HG03135 (cell line): ENCODE measurements around the gene PPP1R14C.

Source experiments
- ATAC-seq: cut with Tn5 transposase; IDR thresholded peaks from one replicate; pipeline ENCODE4 v1.9.1; 2021; ENCODE audit warnings: mild to moderate bottlenecking, moderate library complexity; ENCODE audit not compliant: unreplicated experiment

Gene PPP1R14C

GRCh38 chr6:150269130-150269856 is 126.4 kb downstream of the PPP1R14C start:
- no peak for ATAC-seq

- ATAC-seq = no peak
Observed at GRCh38 chr6:150269857-150270223, 127.0 kb downstream of the PPP1R14C start.

- ATAC-seq = no peak
Observed at GRCh38 chr6:150270330-150271052, 127.6 kb downstream of the PPP1R14C start.

GRCh38 chr6:150271172-150271500 is 128.3 kb downstream of the PPP1R14C start:
- ATAC-seq = no peak

GRCh38 chr6:150271501-150272263 is 128.8 kb downstream of the PPP1R14C start:
- ATAC-seq = no peak

GRCh38 chr6:150272264-150272975 is 129.6 kb downstream of the PPP1R14C start:
- ATAC-seq = no peak

- no peak for ATAC-seq
Observed at GRCh38 chr6:150272976-150273315, 130.1 kb downstream of the PPP1R14C start.

- ATAC-seq = no peak
Observed at GRCh38 chr6:150273457-150274309, 130.8 kb downstream of the PPP1R14C start.

GRCh38 chr6:150275489-150275888 is 132.6 kb downstream of the PPP1R14C start:
- no peak for ATAC-seq

- ATAC-seq = no peak
Observed at GRCh38 chr6:150276168-150276936, 133.5 kb downstream of the PPP1R14C start.

- ATAC-seq = no peak
Observed at GRCh38 chr6:150276937-150277742, 134.3 kb downstream of the PPP1R14C start.

- no peak for ATAC-seq
Observed at GRCh38 chr6:150279533-150279932, 136.7 kb downstream of the PPP1R14C start.

GRCh38 chr6:150280703-150281102 is 137.9 kb downstream of the PPP1R14C start:
- no peak for ATAC-seq

- no peak for ATAC-seq
Observed at GRCh38 chr6:150281767-150282166, 138.9 kb downstream of the PPP1R14C start.

- no peak for ATAC-seq
Observed at GRCh38 chr6:150282806-150283205, 140.0 kb downstream of the PPP1R14C start.

GRCh38 chr6:150286460-150286859 is 143.6 kb downstream of the PPP1R14C start:
- ATAC-seq = no peak

- no peak for ATAC-seq
Observed at GRCh38 chr6:150286912-150287311, 144.1 kb downstream of the PPP1R14C start.

- ATAC-seq = no peak
Observed at GRCh38 chr6:150288456-150288855, 145.6 kb downstream of the PPP1R14C start.
